Measurements from ENCODE around the gene JHY.

GRCh38 chr11:122872046-122872445 is 10.5 kb upstream of the JHY start:
- TF ChIP-seq EZH2phosphoT487 (IDR thresholded peaks at IDR 0.05; ENCODE audit: borderline replicate concordance) (no peak), ZFX (IDR thresholded peaks at IDR 0.05) (no peak), CTCF (IDR thresholded peaks at IDR 0.05 in 2 of 3, conservative IDR thresholded peaks at IDR 0.05 in 1 of 3; ENCODE audit: borderline replicate concordance in 1 of 3, insufficient read depth in 1 of 3, low read depth in 2 of 3, low read length in 2 of 3) (no peak), YY1 (IDR thresholded peaks at IDR 0.05; ENCODE audit: extremely low read depth, insufficient replicate concordance, low read depth, low read length) (no peak), POLR2A (IDR thresholded peaks at IDR 0.05; ENCODE audit: borderline replicate concordance, extremely low read depth, insufficient read depth, insufficient read length) (no peak), MAX (IDR thresholded peaks at IDR 0.05) (no peak), ZNF274 (IDR thresholded peaks at IDR 0.05; ENCODE audit: low read depth, low read length) (no peak), CBX3 (IDR thresholded peaks at IDR 0.05; ENCODE audit: low read depth) (no peak), SP1 (IDR thresholded peaks at IDR 0.05; ENCODE audit: low read depth) (no peak), SIN3A (IDR thresholded peaks at IDR 0.05; ENCODE audit: low read depth) (no peak), EZH2 (IDR thresholded peaks at IDR 0.05) (no peak), RAD21 (IDR thresholded peaks at IDR 0.05; ENCODE audit: low read depth) (no peak), FOSL1 (IDR thresholded peaks at IDR 0.05; ENCODE audit: low read depth) (no peak)
